Umbilical cord (tissue), 2 donors: ENCODE results near the gene PRDM12. TPM values are rescaled to one million over a fixed set of nuclear protein-coding genes. Genes with fewer than 3 reads are reported as not detected.

Experiments used
- DNase-seq: peaks from one replicate; pipeline ENCODE4 v3.0.0-alpha.2; 2015; ENCODE audit warnings: low spot score
- total RNA-seq: library from RNA; depleted of rRNA; stranded (reverse); fragments of >200 nt; gene quantifications from one replicate; pipeline ENCODE4 v1.2.3, GENCODE V29; 2014; ENCODE audit warnings: low replicate concordance; ENCODE audit not compliant: insufficient read depth

Gene PRDM12
- total RNA-seq, 1 donor from 2014 or later = not detected

DNA sequence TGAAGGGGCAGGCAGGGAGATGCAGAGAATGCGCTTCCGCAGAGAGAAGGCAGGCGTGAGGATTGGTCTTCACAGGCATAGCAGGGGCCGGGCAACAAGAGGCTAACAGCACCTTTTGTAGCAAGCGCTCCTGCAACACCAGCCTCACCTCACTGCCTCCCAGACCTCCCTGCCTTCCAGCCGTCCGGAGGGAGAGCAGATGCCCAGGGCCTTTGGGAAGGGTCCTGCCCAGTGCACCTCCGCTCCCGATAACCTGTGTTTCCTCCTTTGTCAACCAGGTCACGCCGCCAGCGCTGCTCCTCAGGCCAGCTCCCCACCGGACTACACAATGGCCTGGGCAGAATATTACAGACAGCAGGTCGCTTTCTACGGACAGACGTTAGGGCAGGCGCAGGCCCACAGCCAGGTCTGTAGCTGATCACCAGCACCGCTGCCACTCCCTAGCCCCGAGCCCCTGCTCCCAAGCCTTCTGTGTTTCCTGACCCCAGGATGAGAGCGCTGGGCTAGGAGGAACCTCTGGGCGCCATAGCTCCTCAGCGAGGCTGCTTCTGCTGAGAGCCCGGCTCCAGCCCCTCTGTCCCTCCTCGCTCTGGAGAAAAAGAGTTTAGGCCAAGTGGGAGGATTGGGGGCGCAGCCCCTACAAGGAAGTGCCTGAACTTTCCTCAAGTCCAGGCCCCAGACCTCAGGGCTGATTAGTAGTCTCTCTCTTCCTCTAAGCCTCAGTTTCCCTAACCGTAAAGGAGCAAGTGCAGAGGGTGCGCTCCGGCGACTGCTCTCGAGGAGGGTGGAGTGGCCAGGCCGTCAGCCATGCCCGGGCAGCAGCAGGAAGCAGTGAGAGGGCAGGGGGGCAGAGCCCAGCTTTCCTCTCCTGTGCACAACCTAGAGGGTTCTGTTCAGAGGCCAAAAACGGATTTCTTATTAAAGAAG is 28.4 kb upstream of the PRDM12 start:
- DNase-seq = no peak

DNA sequence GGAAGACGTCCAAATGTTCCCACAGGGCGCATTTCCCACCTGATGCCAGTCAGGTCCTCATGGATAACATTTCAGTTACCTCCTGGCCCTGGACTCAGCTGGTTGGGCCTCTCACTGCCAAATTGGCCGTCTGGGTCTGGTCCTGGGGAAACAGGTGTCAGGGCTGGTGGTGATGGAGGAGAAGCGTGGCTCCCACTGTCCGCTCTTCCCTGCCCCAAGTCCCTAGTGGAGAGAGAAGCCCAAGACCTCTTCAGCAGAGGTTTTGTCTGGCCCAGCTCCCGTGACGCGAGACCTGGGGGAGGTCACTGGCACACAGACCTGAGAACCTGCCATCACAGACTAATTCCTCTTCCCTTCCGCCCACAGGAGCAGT is 27.8 kb upstream of the PRDM12 start:
- DNase-seq = no peak

DNA sequence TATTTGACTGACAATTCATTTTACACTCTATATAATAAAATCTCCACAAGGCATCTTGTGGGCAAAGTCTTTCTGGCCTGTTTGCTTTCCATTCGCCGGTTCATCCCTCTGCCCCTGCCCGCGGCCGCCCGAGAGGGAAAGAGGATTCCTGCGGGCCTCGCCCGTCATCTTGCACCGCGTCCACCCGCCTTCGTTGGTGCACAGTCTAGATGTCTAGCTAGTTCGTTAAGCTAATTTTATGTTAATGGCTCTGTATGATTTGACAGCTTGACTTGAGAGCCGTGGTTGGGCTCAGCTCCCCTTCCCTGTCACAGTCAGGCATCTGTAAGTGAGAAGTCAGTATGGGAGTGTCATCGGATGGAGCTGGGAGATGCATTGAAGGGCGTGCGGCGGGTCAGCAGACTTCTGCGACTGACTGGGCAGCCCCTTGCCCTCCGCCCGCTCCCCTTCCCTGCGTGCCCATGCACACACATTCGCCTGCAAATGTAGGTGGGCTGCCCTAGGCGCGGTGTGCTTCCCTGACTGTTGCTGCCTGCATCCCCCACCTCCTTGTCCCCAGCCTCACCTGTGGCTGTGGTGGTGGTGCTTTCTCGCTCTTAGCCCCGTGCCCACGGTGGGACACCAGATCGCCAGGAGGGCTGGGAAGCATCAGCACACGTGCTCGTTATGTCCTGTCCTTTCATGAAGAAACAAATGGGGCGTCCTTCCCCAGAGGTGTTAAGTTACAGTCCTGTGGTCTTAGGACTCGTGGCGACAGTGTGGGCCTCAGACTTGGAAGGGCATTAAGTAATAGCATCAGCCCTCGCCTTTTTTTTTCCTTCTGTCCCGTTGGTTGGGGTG is 25.9 kb upstream of the PRDM12 start:
- no peak for DNase-seq

DNA sequence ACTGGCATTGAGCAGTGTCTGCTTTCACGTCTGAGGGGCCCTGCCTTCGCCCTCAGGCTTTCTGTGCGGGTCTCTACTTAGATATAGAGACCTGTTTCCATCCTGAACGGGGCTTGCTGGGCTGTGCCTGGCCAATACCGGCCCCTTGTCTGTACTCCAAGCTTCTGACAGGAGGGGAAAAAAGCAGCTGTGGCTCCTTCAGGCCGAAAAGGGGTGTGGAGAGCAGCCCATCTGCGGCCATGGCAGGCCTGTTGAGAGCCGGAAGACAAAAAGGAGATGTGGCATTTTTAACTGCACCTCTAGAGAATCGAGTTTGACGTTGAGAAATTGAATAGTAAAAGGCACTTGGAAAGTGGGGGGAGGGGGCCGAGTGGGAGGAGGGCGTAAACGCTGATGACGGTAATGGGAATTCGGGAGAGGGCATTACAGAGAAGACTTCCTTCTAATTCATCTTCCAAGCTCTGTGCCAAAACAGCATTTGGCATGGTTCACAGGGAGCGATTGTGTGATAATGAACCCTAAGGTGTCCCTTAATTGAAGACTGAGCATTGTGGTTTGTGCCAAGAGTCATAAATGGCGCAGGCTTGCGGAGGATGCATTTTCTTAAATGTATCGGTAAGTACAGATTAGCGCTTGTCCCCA is 25.1 kb upstream of the PRDM12 start:
- DNase-seq = no peak

GRCh38 chr9:130639866-130640555 is 24.4 kb upstream of the PRDM12 start:
- DNase-seq = no peak

DNA sequence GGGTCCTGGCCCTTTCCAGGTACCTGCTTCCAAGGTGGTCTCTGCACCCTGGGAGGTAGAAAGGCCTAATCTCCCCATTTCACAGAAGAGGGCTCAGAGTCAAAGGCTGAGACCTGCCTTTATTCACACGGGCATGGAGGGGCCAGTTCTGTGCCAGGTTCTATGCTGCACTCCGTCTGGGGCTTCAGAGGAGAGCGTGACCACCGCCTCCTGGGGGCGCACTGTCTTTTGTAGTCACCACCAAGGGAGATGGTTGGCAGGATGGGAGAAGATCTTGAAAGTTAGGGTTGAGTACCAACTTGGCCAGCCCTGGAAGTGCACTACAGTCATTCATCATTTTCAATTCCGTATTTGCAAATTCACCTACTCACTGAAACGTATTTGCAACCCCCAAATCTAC is 23.7 kb upstream of the PRDM12 start:
- DNase-seq = no peak

- DNase-seq = no peak
Observed at GRCh38 chr9:130642926-130643325, 21.5 kb upstream of the PRDM12 start.

DNA sequence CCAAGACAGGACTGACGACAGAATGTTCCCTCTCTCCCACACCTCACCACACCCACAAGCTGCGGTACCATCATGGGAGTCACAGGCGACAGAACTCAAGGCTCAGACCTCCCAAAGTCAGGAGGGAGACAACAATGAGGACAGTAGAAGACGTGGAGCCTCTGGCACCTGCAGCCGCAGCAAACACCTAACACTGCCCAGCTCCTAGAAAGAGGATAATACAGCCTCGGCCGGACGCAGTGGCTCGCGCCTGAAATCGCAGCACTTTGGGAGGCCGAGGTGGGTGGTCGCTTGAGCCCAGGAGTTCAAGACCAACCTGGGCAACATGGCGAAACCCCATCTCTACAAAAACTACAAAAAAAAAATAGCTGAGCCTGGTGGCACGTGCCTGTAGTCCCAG is 13.2 kb upstream of the PRDM12 start:
- no peak for DNase-seq

- no peak for DNase-seq
Observed at GRCh38 chr9:130651752-130652151, 12.6 kb upstream of the PRDM12 start.

GRCh38 chr9:130654879-130655278 is 9.5 kb upstream of the PRDM12 start:
- DNase-seq = no peak

GRCh38 chr9:130658893-130659698 is 5.3 kb upstream of the PRDM12 start:
- DNase-seq = no peak

DNA sequence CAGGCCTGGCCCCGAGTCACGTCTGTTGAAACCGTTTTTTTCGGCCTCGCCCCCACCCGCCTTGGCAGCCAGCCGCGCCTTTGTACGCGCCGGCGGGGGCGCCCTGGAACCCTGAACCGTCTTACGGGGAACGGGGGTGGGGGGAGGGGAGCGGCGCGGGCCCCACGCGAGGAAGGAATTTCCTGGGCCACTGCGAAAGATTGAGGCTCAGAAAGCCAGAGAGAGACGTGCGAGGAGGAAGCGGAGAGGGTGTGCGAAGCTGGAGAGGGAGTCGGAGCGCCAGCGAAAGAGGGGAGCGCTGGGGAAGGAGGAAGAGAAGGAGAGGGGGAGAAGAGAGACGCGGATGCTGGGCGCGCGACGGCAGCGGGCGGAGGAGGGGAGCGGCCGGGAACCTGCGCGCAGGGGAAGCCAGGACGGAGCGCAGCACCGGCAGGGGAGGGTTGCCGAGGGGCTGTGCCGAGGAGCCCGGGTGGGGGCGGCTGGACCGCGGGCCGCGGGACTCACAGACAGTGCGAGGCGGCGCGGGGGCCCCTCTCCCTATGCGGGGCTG is 4.6 kb upstream of the PRDM12 start:
- no peak for DNase-seq

DNA sequence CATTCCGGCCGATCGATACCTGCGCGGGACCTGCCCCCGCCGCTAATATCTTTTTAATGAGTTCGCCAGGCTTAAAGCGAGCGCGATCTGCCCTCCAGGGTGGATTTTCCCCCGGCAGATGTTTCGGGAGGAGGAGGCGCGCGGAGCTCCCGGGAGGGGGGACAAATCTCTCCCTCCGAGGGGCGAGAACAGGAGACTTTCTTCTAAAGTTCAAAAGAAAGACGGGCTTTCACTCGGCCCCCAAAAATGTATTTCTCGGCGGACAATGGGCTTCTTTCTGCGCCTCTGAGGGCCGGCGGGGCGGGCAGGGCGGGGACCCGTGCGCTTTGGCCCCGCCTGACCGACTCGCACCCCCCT is 4.1 kb upstream of the PRDM12 start:
- DNase-seq = no peak

- DNase-seq = no peak
Observed at GRCh38 chr9:130660683-130661450, 3.5 kb upstream of the PRDM12 start.

DNA sequence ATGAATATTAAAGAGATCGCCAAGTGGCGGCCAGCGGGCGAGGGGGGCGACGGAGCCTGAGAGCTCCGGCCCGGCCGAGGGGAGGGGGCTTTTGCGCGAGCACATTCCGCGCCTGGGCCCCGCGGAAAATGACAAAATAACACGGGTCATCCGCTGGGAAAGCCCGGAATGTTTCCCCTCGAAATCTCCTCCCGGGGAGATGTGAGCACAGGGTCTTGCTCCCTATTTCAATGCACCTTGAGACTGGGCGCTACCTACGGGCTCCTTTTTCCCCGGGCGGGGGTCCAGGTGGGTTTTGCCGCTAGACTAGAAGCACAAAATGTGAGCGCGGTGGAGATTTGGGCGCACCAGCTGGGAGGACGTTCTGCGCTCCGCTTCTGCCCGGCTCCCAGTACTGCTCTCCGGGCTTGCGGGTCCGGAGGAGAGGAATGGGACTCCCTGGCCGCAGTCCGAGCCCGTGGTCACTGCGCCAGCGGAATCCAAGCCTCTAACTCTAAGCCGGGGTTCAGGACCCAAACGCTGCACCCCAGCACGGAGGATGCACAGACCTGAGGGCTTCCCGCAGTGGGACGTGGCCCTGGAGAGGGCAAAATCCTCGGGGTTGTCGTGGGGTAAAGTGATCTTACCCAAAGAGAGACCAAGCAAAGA is 2.8 kb upstream of the PRDM12 start:
- DNase-seq = no peak

- no peak for DNase-seq
Observed at GRCh38 chr9:130662099-130662969, 2.1 kb upstream of the PRDM12 start.

DNA sequence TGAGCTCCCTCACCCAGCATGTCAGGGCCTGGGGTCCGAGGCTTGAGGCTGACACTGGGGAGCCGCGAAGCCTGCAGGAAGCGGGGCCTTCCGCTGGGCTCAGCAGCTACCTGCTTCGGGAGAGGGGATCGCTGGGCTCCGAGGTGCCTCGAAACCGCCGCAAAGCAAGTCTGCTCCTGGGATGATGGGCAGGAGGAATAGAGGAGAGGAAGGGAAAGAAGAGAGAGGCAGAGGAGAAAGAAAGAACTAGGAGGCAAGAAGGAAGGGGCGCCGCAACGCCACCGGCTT is 1.5 kb upstream of the PRDM12 start:
- DNase-seq = no peak

DNA sequence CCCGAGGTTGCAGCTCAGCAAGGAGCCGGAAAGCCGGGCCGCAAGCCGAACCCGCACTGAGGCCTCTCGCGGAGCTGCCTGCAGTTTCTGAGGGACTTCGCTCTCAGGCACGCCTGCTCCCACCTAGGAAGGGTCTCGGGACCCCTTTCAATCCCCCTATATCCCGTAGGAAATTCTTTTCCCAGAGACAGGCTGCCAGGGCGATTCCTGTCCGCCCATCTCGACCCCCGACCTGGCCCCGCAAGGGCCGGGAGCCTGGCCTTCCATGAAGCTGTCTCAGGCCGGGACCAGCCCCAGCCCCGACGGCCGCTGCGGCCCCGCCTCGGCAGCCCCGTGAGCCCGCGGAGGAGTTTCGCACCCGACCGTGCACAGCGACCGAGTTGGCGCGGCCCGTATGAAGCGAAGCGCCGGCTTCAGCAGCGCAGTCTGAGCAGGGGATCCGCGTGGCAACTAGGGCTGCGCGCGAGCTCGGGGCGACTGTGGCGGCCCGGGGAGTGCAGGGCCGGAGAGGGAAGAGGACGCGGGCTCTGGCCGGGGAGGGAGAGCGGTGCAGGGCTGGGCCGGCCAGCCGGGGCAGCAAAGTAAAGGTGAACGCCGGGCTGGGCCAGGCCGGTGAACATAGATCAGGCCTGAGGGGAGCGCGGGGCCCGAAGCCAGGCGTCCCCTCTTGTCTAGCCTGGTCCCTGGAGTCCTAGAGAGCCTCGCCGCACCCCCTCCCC is 977 bp upstream of the PRDM12 start:
- DNase-seq = no peak
